H1 (cell line): ENCODE measurements around the gene USP24. TPM values are rescaled to one million over a fixed set of nuclear protein-coding genes. Genes with fewer than 3 reads are reported as not detected.

ENCODE experiments used
- CTCF ChIA-PET: fragments of 300-600 bp; sonication (Branson Sonifier 250); formaldehyde crosslinking; loops from one replicate; lab custom pipeline; 2021; ENCODE audit not compliant: partially characterized antibody; lab: Charles Lee
- POLR2A ChIA-PET: fragments of 300-600 bp; sonication (Branson Sonifier 250); formaldehyde crosslinking; loops from one replicate; lab custom pipeline; 2021; ENCODE audit warnings: inconsistent platforms; ENCODE audit not compliant: partially characterized antibody; lab: Charles Lee
- DNase-seq, 2 experiments: peaks; one replicate each; pipeline versions ENCODE4 v3.0.0 to v3.0.0-alpha.2; 2010 to 2022; ENCODE audit warnings: low spot score in 2 of 2, low read depth in 1 of 2, mixed read lengths in 1 of 2
- FAIRE-seq: peaks from 2 replicates; lab custom pipeline; 2011; peaks lifted over from hg19 to GRCh38; lab: Jason Lieb, UNC
- H2AFZ ChIP-seq: 2 replicates; pipeline ENCODE4 v1.8.1; 2012; ENCODE audit warnings: low read length, inconsistent platforms
- H2AK5ac ChIP-seq: 2 replicates; pipeline ENCODE4 v1.6.1; 2013; ENCODE audit warnings: low read depth, low read length
- H2BK120ac ChIP-seq: replicated peaks from 2 replicates; pipeline ENCODE3; 2013; ENCODE audit warnings: low read depth, low read length, inconsistent platforms
- H2BK12ac ChIP-seq: 2 replicates; pipeline ENCODE4 v1.6.1; 2013; ENCODE audit warnings: low read depth, low read length
- H2BK15ac ChIP-seq: 2 replicates; pipeline ENCODE4 v1.6.1; 2013; ENCODE audit warnings: low read length
- H2BK20ac ChIP-seq: 2 replicates; pipeline ENCODE4 v1.6.1; 2013; ENCODE audit warnings: low read length
- H2BK5ac ChIP-seq: 2 replicates; pipeline ENCODE4 v1.6.1; 2013; ENCODE audit warnings: low read depth, low read length
- H3K14ac ChIP-seq: 2 replicates; pipeline ENCODE4 v1.6.1; 2013; ENCODE audit warnings: inconsistent platforms; ENCODE audit not compliant: insufficient read length
- H3K18ac ChIP-seq: 2 replicates; pipeline ENCODE4 v1.6.1; 2013; ENCODE audit warnings: low read length; ENCODE audit errors: extremely low read depth
- H3K23ac ChIP-seq: 2 replicates; pipeline ENCODE4 v1.6.1; 2013; ENCODE audit warnings: inconsistent platforms; ENCODE audit not compliant: insufficient read length
- H3K23me2 ChIP-seq: 2 replicates; pipeline ENCODE4 v1.6.1; 2013; ENCODE audit warnings: low read depth, low read length
- H3K27ac ChIP-seq: 2 replicates; pipeline ENCODE4 v1.6.1; 2011; ENCODE audit warnings: low read depth, low read length, inconsistent platforms
- H3K27me3 ChIP-seq, 4 experiments: replicated peaks in 1 of 4; 1 replicate in 1 of 4; 2 replicates in 3 of 4; pipeline versions ENCODE4 v1.6.1 to v1.8.1; 2011 to 2013; ENCODE audit warnings: low read length in 3 of 4, mild to moderate bottlenecking in 3 of 4, inconsistent platforms in 2 of 4, mixed read lengths in 2 of 4, moderate library complexity in 1 of 4; ENCODE audit not compliant: control insufficient read depth in 3 of 4, insufficient read depth in 3 of 4; ENCODE audit errors: extremely low read depth in 1 of 4
- H3K36me3 ChIP-seq, 4 experiments: 2 replicates each; pipeline versions ENCODE4 v1.6.1 to v1.8.1; 2011 to 2013; ENCODE audit warnings: mild to moderate bottlenecking in 4 of 4, low read length in 3 of 4, moderate library complexity in 2 of 4, control low read depth in 1 of 4, inconsistent platforms in 1 of 4; ENCODE audit not compliant: insufficient read depth in 4 of 4, control insufficient read depth in 2 of 4
- H3K4ac ChIP-seq: replicated peaks from 2 replicates; pipeline ENCODE3; 2013; ENCODE audit warnings: low read length, low read depth, mixed read lengths, inconsistent platforms; ENCODE audit not compliant: insufficient read length
- H3K4me1 ChIP-seq, 4 experiments: replicated peaks in 1 of 4; 1 replicate in 1 of 4; 2 replicates in 3 of 4; pipeline versions ENCODE4 v1.6.1 to v1.8.1; 2011 to 2013; ENCODE audit warnings: low read length in 3 of 4, inconsistent platforms in 2 of 4, mixed read lengths in 1 of 4; ENCODE audit not compliant: insufficient read depth in 4 of 4, control insufficient read depth in 3 of 4
- H3K4me2 ChIP-seq, 2 experiments: 2 replicates each; pipeline versions ENCODE4 v1.6.1 to v1.8.1; 2011 to 2013; ENCODE audit warnings: low read depth in 2 of 2, low read length in 2 of 2, control low read depth in 1 of 2, inconsistent platforms in 1 of 2, mild to moderate bottlenecking in 1 of 2; ENCODE audit not compliant: insufficient read depth in 1 of 2
- H3K4me3 ChIP-seq, 4 experiments: fragments of 200-600, 300-600 bp in 1 of 4; sonication (generic), shearing (Covaris generic), sonication (Bioruptor Twin) in 1 of 4; 2 replicates each; pipeline versions ENCODE4 v1.5.1 to v1.8.1; 2011 to 2016; ENCODE audit warnings: low read length in 4 of 4, low read depth in 3 of 4, control low read depth in 2 of 4, inconsistent platforms in 2 of 4, mild to moderate bottlenecking in 2 of 4, mixed read lengths in 1 of 4, moderate library complexity in 1 of 4; ENCODE audit not compliant: insufficient read depth in 2 of 4; ENCODE audit errors: extremely low read depth in 1 of 4
- H3K56ac ChIP-seq: replicated peaks from 2 replicates; pipeline ENCODE3; 2013; ENCODE audit warnings: low read depth, mild to moderate bottlenecking, mixed read lengths, low read length, inconsistent platforms; ENCODE audit not compliant: insufficient read length
- H3K79me1 ChIP-seq: 2 replicates; pipeline ENCODE4 v1.6.1; 2013; ENCODE audit warnings: low read depth, low read length, control low read depth
- H3K79me2 ChIP-seq, 2 experiments: 2 replicates each; pipeline versions ENCODE4 v1.6.1 to v1.8.1; 2012 to 2013; ENCODE audit warnings: low read length in 2 of 2, mild to moderate bottlenecking in 2 of 2, inconsistent platforms in 1 of 2; ENCODE audit not compliant: insufficient read depth in 2 of 2, control insufficient read depth in 1 of 2
- H3K9ac ChIP-seq, 4 experiments: replicated peaks in 1 of 4; 1 replicate in 1 of 4; 2 replicates in 3 of 4; pipeline versions ENCODE4 v1.6.1 to v1.8.1; 2011 to 2013; ENCODE audit warnings: low read depth in 3 of 4, low read length in 3 of 4, control low read depth in 2 of 4, mild to moderate bottlenecking in 2 of 4, moderate library complexity in 2 of 4, inconsistent platforms in 1 of 4; ENCODE audit errors: extremely low read depth in 1 of 4
- H3K9me3 ChIP-seq, 2 experiments: 2 replicates each; pipeline versions ENCODE4 v1.6.1 to v1.8.1; 2012 to 2013; ENCODE audit warnings: mild to moderate bottlenecking in 2 of 2, moderate library complexity in 2 of 2, control low read depth in 1 of 2, inconsistent platforms in 1 of 2, low read depth in 1 of 2, low read length in 1 of 2, mixed read lengths in 1 of 2; ENCODE audit not compliant: insufficient read depth in 2 of 2
- H4K20me1 ChIP-seq, 2 experiments: replicated peaks in 1 of 2; 2 replicates each; pipeline versions ENCODE3 to v1.8.1; 2011 to 2013; ENCODE audit warnings: inconsistent platforms in 2 of 2, low read length in 2 of 2, mild to moderate bottlenecking in 1 of 2; ENCODE audit not compliant: insufficient read depth in 2 of 2, control insufficient read depth in 1 of 2
- H4K5ac ChIP-seq: 2 replicates; pipeline ENCODE4 v1.6.1; 2013; ENCODE audit warnings: low read length, low read depth, mixed read lengths, inconsistent platforms; ENCODE audit not compliant: insufficient read length
- H4K8ac ChIP-seq: 2 replicates; pipeline ENCODE4 v1.8.0; 2013; ENCODE audit warnings: mild to moderate bottlenecking, moderate library complexity, low read length, inconsistent platforms; ENCODE audit not compliant: insufficient read depth; ENCODE audit errors: extremely low read depth
- H4K91ac ChIP-seq: replicated peaks from 2 replicates; pipeline ENCODE3; 2013; ENCODE audit warnings: low read length, mixed read lengths, inconsistent platforms; ENCODE audit not compliant: insufficient read length
- BACH1 ChIP-seq: IDR thresholded peaks from 2 replicates; pipeline ENCODE4 v1.6.1; 2012; ENCODE audit warnings: low read length, improper control_type of control experiment
- CEBPB ChIP-seq: IDR thresholded peaks from 2 replicates; pipeline ENCODE4 v1.6.1; 2012; ENCODE audit warnings: low read depth, low read length
- CHD1 ChIP-seq: IDR thresholded peaks from 2 replicates; pipeline ENCODE4 v1.6.1; 2012; ENCODE audit warnings: low read depth, low read length, improper control_type of control experiment
- CTBP2 ChIP-seq: IDR thresholded peaks from 2 replicates; pipeline ENCODE4 v1.7.0; 2011; ENCODE audit warnings: borderline replicate concordance, mild to moderate bottlenecking, moderate library complexity, mixed read lengths, low read length; ENCODE audit not compliant: insufficient read depth, insufficient read length
- CTCF ChIP-seq, 3 experiments: IDR thresholded peaks; 1 replicate in 2 of 3; 2 replicates in 1 of 3; pipeline versions ENCODE4 v1.5.1 to v1.6.1; 2011; ENCODE audit warnings: low read length in 3 of 3, mild to moderate bottlenecking in 3 of 3, inconsistent platforms in 2 of 3, low read depth in 1 of 3, moderate library complexity in 1 of 3; ENCODE audit not compliant: insufficient read depth in 1 of 3; ENCODE audit errors: control extremely low read depth in 1 of 3
- EZH2 ChIP-seq: fragments of 200-600 bp; sonication (generic); IDR thresholded peaks from 2 replicates; pipeline ENCODE4 v1.7.1; 2012; ENCODE audit warnings: low read depth, mild to moderate bottlenecking, moderate library complexity, low read length, inconsistent platforms; ENCODE audit not compliant: severe bottlenecking
- PHF8 ChIP-seq: fragments of 200-600 bp; sonication (generic); conservative IDR thresholded peaks from 2 replicates; pipeline ENCODE4 v1.7.1; 2012; ENCODE audit warnings: low read depth, mild to moderate bottlenecking, inconsistent platforms, low read length, moderate library complexity
- POLR2AphosphoS5 ChIP-seq: IDR thresholded peaks from 2 replicates; pipeline ENCODE4 v1.6.1; 2011; ENCODE audit warnings: low read depth, low read length
- POU5F1 ChIP-seq: IDR thresholded peaks from 2 replicates; pipeline ENCODE4 v1.6.1; 2011; ENCODE audit warnings: low read depth, mild to moderate bottlenecking, low read length, moderate library complexity
- USF2 ChIP-seq: IDR thresholded peaks from 2 replicates; pipeline ENCODE4 v1.6.1; 2011; ENCODE audit warnings: low read length, improper control_type of control experiment
- WGBS, 2 experiments: shearing (Covaris generic) in 1 of 2; methylation state at CpG; one replicate each; pipeline versions ENCODE4 v1.1.6 to v1.1.7; 2013 to 2015; ENCODE audit warnings: low lambda C conversion rate in 2 of 2, mixed read lengths in 2 of 2, inconsistent platforms in 1 of 2, low coverage in 1 of 2, missing lambda C conversion rate in 1 of 2; ENCODE audit not compliant: insufficient replicate concordance in 2 of 2, insufficient coverage in 1 of 2, insufficient read length in 1 of 2; ENCODE audit errors: extremely low coverage in 1 of 2, missing lambda C conversion rate in 1 of 2; 5-methylcytosine and 5-hydroxymethylcytosine counted together
- polyA plus RNA-seq, 7 experiments: library from polyadenylated mRNA; depleted of rRNA in 3 of 7; stranded (reverse) in 5 of 7; unstranded in 2 of 7; fragments of >200 nt in 5 of 7; fragments of 200-250 nt in 2 of 7; gene quantifications; 1 replicate in 5 of 7; 2 replicates in 1 of 7; 4 replicates in 1 of 7; pipeline versions ENCODE4 v1.2.1 to v1.2.3, GENCODE V29; 2011 to 2013; ENCODE audit warnings: missing spikeins in 2 of 7, mixed read lengths in 2 of 7
- total RNA-seq: library from RNA; stranded (reverse); fragmentation: NEBNext Ultra II Directional; extraction: Animal tissue kit (Norgen Biotek cat#: 25700); gene quantifications from 2 replicates; pipeline ENCODE4 v1.2.1, GENCODE V29; 2021

Gene USP24
- total and polyA plus RNA-seq, 2 of the 8 experiments (the other 6 are each of a cell fraction or from before 2014, with no cell fraction given) = 11.1 to 34.6 TPM

- FAIRE-seq = no peak
- Histone ChIP-seq H3K79me1 (no peaks in the 10 kb centered on the region; the same call in none of the 2 replicates), H4K91ac (no peak overlapping the region), H3K4me1 (no peaks in the 10 kb centered on the region), H2AK5ac (no peak overlapping the region), H3K36me3 (peaks cover 0 to 12% (median 2%) of the 10 kb centered on the region in 4 experiments; a peak in 3 of 8 replicates), H3K18ac (no peak overlapping the region), H3K23me2 (no peaks in the 10 kb centered on the region), H4K20me1 (peaks cover 0 to 29% of the 10 kb centered on the region in 2 experiments), H4K8ac (no peak overlapping the region), H2AFZ (no peak overlapping the region), H3K27me3 (no peaks in the 10 kb centered on the region), H3K56ac (no peak overlapping the region), H2BK15ac (no peak overlapping the region), H2BK12ac (no peak overlapping the region), H4K5ac (no peak overlapping the region), H3K4me3 (no peak overlapping the region), H3K4me2 (no peak overlapping the region), H2BK5ac (no peak overlapping the region), H3K23ac (no peak overlapping the region), H3K9ac (no peak overlapping the region), H3K9me3 (no peaks in the 10 kb centered on the region), H3K27ac (no peak overlapping the region; the same call in 1 of the 2 replicates), H3K4ac (no peak overlapping the region), H3K79me2 (no peaks in the 10 kb centered on the region), H2BK20ac (no peak overlapping the region), H3K14ac (no peak overlapping the region), H2BK120ac (no peak overlapping the region)
- WGBS, 2 experiments = 89% methylated on average over 9 of the region's 9 CpGs; no CpG with 5 or more reads in 1 of the 2 experiments
- ChIA-PET CTCF (interaction anchor here (0.8 to 4.3 kb wide), 15 partner anchors 9 to 112 kb away, joined by 3 to 31 read pairs (median 6); partner anchors contain the start of gene PCSK9), POLR2A (interaction anchor here (0.5 to 1.4 kb wide), 2 partner anchors 10 to 1078 kb away, joined by 3 to 4 read pairs; no protein-coding TSS in a partner anchor)
- no peak for DNase-seq
- TF ChIP-seq POLR2AphosphoS5 (no peak), CEBPB (no peak), CTBP2 (no peak), BACH1 (no peak), USF2 (no peak), CHD1 (no peak), POU5F1 (no peak), EZH2 (no peak), CTCF (IDR thresholded peaks at IDR 0.05; ENCODE audit: control extremely low read depth in 1 of 3, insufficient read depth in 1 of 3, low read depth in 1 of 3, low read length in 3 of 3) (no peak), PHF8 (no peak)
Observed at GRCh38 chr1:55049914-55050278, 165.3 kb downstream of the USP24 start.
